Measurements from ENCODE around the gene CHST8. TPM values are rescaled to one million over a fixed set of nuclear protein-coding genes. Genes with fewer than 3 reads are reported as not detected.

The CHST8 gene
- total RNA-seq, 2 experiments from 2014 or later, result not detected

GRCh38 chr19:33627526-33627925 is 5.8 kb downstream of the CHST8 start:
- H3K4me3 Mint-ChIP-seq, result no peak overlapping the region
- Histone ChIP-seq H3K9me3 (ENCODE audit: control insufficient read depth in 1 of 2, insufficient read depth in 1 of 2, low read length in 2 of 2) (peaks cover 0 to 5% of the 10 kb centered on the region in 2 experiments), H3K4me1 (ENCODE audit: insufficient read depth, low read length) (no peaks in the 10 kb centered on the region), H3K36me3 (ENCODE audit: insufficient read depth, low read length) (no peaks in the 10 kb centered on the region), H3K4me3 (ENCODE audit: low read length) (no peak overlapping the region), H3K27me3 (ENCODE audit: control insufficient read depth in 1 of 2, insufficient read depth in 2 of 2, low read length in 2 of 2) (peaks cover 10 to 25% of the 10 kb centered on the region in 2 experiments), H3K27ac (ENCODE audit: low read depth in 1 of 2, low read length in 2 of 2) (no peak overlapping the region)
- H3K27me3 Mint-ChIP-seq, result peaks cover 53% of the 10 kb centered on the region
- H3K9me3 Mint-ChIP-seq, result no peaks in the 10 kb centered on the region
- no peak for ATAC-seq (ENCODE audit: poor library complexity)
- CTCF ChIA-PET, result no interaction called here
- H3K36me3 Mint-ChIP-seq (ENCODE audit: low read depth), result no peaks in the 10 kb centered on the region
- TF ChIP-seq CTCF (IDR thresholded peaks at IDR 0.05), result no peak
- no peak overlapping the region for H3K27ac Mint-ChIP-seq
- intact Hi-C loops (cut with DNase I, micrococcal nuclease), result no loop called here
- POLR2A ChIA-PET, result no interaction called here
- no peaks in the 10 kb centered on the region for H3K4me1 Mint-ChIP-seq (ENCODE audit: low read depth)
- DNase-seq, result no peak

GRCh38 chr19:33627962-33628839 is 6.4 kb downstream of the CHST8 start:
- Mint-ChIP-seq H3K36me3 (ENCODE audit: low read depth) (no peaks in the 10 kb centered on the region), H3K27me3 (peaks cover 54% of the 10 kb centered on the region), H3K4me1 (ENCODE audit: low read depth) (no peaks in the 10 kb centered on the region), H3K9me3 (no peaks in the 10 kb centered on the region), H3K4me3 (no peak overlapping the region), H3K27ac (no peak overlapping the region)
- Histone ChIP-seq H3K27me3 (ENCODE audit: control insufficient read depth in 1 of 2, insufficient read depth in 2 of 2, low read length in 2 of 2) (peaks cover 7 to 23% of the 10 kb centered on the region in 2 experiments), H3K4me3 (ENCODE audit: low read length) (no peak overlapping the region), H3K9me3 (ENCODE audit: control insufficient read depth in 1 of 2, insufficient read depth in 1 of 2, low read length in 2 of 2) (no peaks in the 10 kb centered on the region), H3K27ac (ENCODE audit: low read depth in 1 of 2, low read length in 2 of 2) (no peak overlapping the region), H3K36me3 (ENCODE audit: insufficient read depth, low read length) (no peaks in the 10 kb centered on the region), H3K4me1 (ENCODE audit: insufficient read depth, low read length) (no peaks in the 10 kb centered on the region)
- TF ChIP-seq CTCF (IDR thresholded peaks at IDR 0.05), result no peak
- no peak for DNase-seq
- intact Hi-C loops (cut with DNase I, micrococcal nuclease), result no loop called here
- POLR2A ChIA-PET, result no interaction called here
- ATAC-seq (ENCODE audit: poor library complexity), result no peak
- CTCF ChIA-PET, result no interaction called here

- H3K4me3 ChIP-seq (ENCODE audit: low read length), result no peak overlapping the region
- DNase-seq (no peak), ATAC-seq (ENCODE audit: poor library complexity) (no peak)
- Mint-ChIP-seq H3K4me1 (ENCODE audit: low read depth) (no peaks in the 10 kb centered on the region), H3K27ac (no peak overlapping the region), H3K4me3 (no peak overlapping the region), H3K36me3 (ENCODE audit: low read depth) (no peaks in the 10 kb centered on the region), H3K27me3 (peaks cover 52% of the 10 kb centered on the region), H3K9me3 (no peaks in the 10 kb centered on the region)
- intact Hi-C loops (cut with DNase I, micrococcal nuclease), result no loop called here
- ChIA-PET CTCF (no interaction called here), POLR2A (no interaction called here)
- H3K9me3 ChIP-seq (ENCODE audit: control insufficient read depth in 1 of 2, insufficient read depth in 1 of 2, low read length in 2 of 2), result peaks cover 0 to 3% of the 10 kb centered on the region in 2 experiments
- no peaks in the 10 kb centered on the region for H3K36me3 ChIP-seq (ENCODE audit: insufficient read depth, low read length)
- TF ChIP-seq CTCF (IDR thresholded peaks at IDR 0.05), result no peak
- peaks cover 3 to 13% of the 10 kb centered on the region in 2 experiments for H3K27me3 ChIP-seq (ENCODE audit: control insufficient read depth in 1 of 2, insufficient read depth in 2 of 2, low read length in 2 of 2)
- H3K27ac ChIP-seq (ENCODE audit: low read depth in 1 of 2, low read length in 2 of 2), result no peak overlapping the region
- H3K4me1 ChIP-seq (ENCODE audit: insufficient read depth, low read length), result no peaks in the 10 kb centered on the region
These were observed 7.4 kb downstream of the CHST8 start for GRCh38 chr19:33628921-33629825.

Measured in CD4-positive, alpha-beta T cell (primary cell).